Measurements from ENCODE around the gene NCKAP5L. TPM values are rescaled to one million over a fixed set of nuclear protein-coding genes. Genes with fewer than 3 reads are reported as not detected.

The NCKAP5L gene
- polyA plus RNA-seq, 2 of the 4 experiments (the other 2 are of a cell fraction): 3.0 to 8.5 TPM

DNA sequence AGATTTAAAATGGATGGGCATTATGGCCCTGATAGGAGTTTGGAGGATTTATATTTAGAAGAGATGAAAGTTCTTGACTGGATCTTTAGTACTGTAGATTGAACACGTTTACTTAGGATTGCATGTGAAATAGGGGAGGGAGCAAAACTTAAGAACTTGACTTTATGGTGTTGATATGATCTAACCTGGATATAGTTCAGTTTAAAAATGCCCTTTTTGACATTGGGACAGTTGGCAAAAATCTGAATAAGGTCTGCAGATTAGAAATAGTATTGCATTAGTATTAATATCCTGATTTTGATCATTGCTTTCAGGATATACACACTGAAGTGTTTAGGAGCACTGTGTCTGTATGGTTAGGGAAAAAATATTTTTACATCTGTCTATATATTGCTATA is 77.2 kb downstream of the NCKAP5L start:
- ATAC-seq: no peak
- POLR2A ChIA-PET: interaction anchor here (1.6 to 2.5 kb wide), 1 partner anchor 10 kb away, joined by 10 to 14 read pairs; the partner anchor contains the start of gene TMBIM6
- peak overlapping the region; percentile 51; the same call in 2 of the 3 replicates for H3K4me2 ChIP-seq

DNA sequence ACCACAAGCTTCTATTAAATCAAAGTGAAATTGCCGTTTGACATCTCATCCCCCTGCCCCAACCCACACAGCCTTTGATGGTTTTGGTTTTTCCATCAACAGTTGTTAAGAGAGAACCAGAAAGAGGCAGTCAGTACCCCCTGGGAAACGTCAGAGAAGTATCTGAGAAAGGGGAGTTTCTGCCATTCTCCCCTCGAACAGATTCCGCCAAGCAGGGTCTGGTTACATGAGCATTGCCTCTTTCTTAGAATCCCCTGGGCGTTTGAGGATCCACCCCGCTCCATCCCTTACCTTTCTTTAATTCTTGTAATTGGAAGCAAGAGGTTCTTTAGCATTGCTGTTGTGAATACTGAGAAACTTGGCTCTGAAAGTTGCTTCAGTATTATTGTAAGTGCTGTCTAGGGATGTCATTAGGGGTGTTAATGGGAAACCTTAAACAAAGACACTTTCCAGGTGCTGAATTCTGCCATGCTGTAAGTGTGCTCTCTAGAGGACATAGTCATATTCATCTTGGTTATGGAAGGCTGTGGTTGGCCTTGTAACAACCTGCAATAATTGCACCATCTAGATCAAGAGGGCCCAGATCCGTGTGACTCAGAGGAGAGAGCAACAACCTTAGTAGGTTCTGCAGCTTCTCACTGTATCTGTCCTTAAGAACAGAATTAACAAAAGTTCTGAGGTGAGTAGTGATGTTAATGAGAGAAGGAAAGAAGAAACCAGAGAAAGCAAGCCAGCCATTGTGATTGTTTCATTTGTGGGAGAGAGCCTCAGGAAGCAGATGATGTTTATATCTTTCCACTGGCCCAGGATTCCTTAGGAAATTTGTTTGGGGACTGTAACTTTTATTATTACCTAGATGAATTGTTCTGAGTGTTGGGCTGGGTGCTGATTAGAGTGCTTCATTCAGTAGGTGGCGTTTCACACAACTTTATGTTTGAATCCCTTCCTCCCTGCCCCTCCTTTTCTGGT is 77.9 kb downstream of the NCKAP5L start:
- H3K9me3 ChIP-seq: no peaks in the 10 kb centered on the region
- ATAC-seq: peak; percentile 71 to 91
- 80% methylated on average over 8 of the region's 8 CpGs for WGBS (ENCODE audit: missing lambda C conversion rate)
- H3K4me3 ChIP-seq: no peak overlapping the region
- POLR2A ChIA-PET: interaction anchor here (1.6 kb wide), 1 partner anchor 9 kb away, joined by 14 read pairs; the partner anchor contains the start of gene TMBIM6
- CTCF ChIA-PET: interaction anchor here (0.7 to 2.5 kb wide), 7 partner anchors 9 to 236 kb away, joined by 3 to 17 read pairs (median 4); partner anchors contain the start of gene TMBIM6
- TF ChIP-seq ZNF302 (CRISPR knock-in tag; IDR thresholded peaks at IDR 0.05): no peak
- no peak for TF ChIP-seq TFCP2L1 (CRISPR knock-in tag; IDR thresholded peaks at IDR 0.05)
- TF ChIP-seq MAFK (IDR thresholded peaks at IDR 0.05; ENCODE audit: partially characterized antibody): no peak
- no peak for TF ChIP-seq HOXA7 (CRISPR knock-in tag; IDR thresholded peaks at IDR 0.05)
- TF ChIP-seq RFX5 (IDR thresholded peaks at IDR 0.05): no peak
- TF ChIP-seq, protein P1, sequence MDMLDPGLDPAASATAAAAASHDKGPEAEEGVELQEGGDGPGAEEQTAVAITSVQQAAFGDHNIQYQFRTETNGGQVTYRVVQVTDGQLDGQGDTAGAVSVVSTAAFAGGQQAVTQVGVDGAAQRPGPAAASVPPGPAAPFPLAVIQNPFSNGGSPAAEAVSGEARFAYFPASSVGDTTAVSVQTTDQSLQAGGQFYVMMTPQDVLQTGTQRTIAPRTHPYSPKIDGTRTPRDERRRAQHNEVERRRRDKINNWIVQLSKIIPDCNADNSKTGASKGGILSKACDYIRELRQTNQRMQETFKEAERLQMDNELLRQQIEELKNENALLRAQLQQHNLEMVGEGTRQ (IDR thresholded peaks at IDR 0.05): no peak
- TF ChIP-seq, protein P2, sequence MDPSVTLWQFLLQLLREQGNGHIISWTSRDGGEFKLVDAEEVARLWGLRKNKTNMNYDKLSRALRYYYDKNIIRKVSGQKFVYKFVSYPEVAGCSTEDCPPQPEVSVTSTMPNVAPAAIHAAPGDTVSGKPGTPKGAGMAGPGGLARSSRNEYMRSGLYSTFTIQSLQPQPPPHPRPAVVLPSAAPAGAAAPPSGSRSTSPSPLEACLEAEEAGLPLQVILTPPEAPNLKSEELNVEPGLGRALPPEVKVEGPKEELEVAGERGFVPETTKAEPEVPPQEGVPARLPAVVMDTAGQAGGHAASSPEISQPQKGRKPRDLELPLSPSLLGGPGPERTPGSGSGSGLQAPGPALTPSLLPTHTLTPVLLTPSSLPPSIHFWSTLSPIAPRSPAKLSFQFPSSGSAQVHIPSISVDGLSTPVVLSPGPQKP (IDR thresholded peaks at IDR 0.05; ENCODE audit: low read depth, low read length): no peak
- TF ChIP-seq JUNB (IDR thresholded peaks at IDR 0.05): no peak
- TF ChIP-seq, protein P3, sequence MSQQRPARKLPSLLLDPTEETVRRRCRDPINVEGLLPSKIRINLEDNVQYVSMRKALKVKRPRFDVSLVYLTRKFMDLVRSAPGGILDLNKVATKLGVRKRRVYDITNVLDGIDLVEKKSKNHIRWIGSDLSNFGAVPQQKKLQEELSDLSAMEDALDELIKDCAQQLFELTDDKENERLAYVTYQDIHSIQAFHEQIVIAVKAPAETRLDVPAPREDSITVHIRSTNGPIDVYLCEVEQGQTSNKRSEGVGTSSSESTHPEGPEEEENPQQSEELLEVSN (IDR thresholded peaks at IDR 0.05; ENCODE audit: borderline replicate concordance, low read depth): no peak
- no peak for TF ChIP-seq SMC3 (IDR thresholded peaks at IDR 0.05)
- TF ChIP-seq GATA3 (IDR thresholded peaks at IDR 0.05; ENCODE audit: borderline replicate concordance): no peak
- TF ChIP-seq NFE2L2 (conservative IDR thresholded peaks at IDR 0.05; ENCODE audit: low read length): no peak
- no peak for TF ChIP-seq HEYL (CRISPR knock-in tag; IDR thresholded peaks at IDR 0.05)
- TF ChIP-seq POLR2AphosphoS2 (conservative IDR thresholded peaks at IDR 0.05; ENCODE audit: low read length): no peak
- TF ChIP-seq MAZ (IDR thresholded peaks at IDR 0.05; ENCODE audit: borderline replicate concordance, low read depth, low read length): no peak
- TF ChIP-seq POLR2A (IDR thresholded peaks at IDR 0.05; ENCODE audit: low read length): no peak
- TF ChIP-seq TP53 (CRISPR knock-in tag; IDR thresholded peaks at IDR 0.05): no peak
- TF ChIP-seq, protein P4, sequence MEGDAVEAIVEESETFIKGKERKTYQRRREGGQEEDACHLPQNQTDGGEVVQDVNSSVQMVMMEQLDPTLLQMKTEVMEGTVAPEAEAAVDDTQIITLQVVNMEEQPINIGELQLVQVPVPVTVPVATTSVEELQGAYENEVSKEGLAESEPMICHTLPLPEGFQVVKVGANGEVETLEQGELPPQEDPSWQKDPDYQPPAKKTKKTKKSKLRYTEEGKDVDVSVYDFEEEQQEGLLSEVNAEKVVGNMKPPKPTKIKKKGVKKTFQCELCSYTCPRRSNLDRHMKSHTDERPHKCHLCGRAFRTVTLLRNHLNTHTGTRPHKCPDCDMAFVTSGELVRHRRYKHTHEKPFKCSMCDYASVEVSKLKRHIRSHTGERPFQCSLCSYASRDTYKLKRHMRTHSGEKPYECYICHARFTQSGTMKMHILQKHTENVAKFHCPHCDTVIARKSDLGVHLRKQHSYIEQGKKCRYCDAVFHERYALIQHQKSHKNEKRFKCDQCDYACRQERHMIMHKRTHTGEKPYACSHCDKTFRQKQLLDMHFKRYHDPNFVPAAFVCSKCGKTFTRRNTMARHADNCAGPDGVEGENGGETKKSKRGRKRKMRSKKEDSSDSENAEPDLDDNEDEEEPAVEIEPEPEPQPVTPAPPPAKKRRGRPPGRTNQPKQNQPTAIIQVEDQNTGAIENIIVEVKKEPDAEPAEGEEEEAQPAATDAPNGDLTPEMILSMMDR (IDR thresholded peaks at IDR 0.05): no peak
- peak overlapping the region; percentile 63 to 78 for H3K27ac ChIP-seq
- peak in 1 of 2 experiments; percentile 49 for DNase-seq (ENCODE audit: low read depth in 1 of 2, low spot score in 1 of 2)
- peaks cover 21% of the 10 kb centered on the region for H3K4me1 ChIP-seq
- no peak for FAIRE-seq
- H3K4me2 ChIP-seq: peak overlapping the region; percentile 51

More for the DNA sequence above, 77.2 kb downstream of the NCKAP5L start:
- peak; percentile 57; the same call in 1 of the 2 replicates for TF ChIP-seq HOXA7 (CRISPR knock-in tag; IDR thresholded peaks at IDR 0.05)
- TF ChIP-seq, protein P3 (IDR thresholded peaks at IDR 0.05; ENCODE audit: borderline replicate concordance, low read depth): no peak
- CTCF ChIA-PET: interaction anchor here (1.0 to 1.8 kb wide), 3 partner anchors 9 to 22 kb away, joined by 3 to 10 read pairs (median 7); partner anchors contain the start of gene TMBIM6
- DNase-seq (ENCODE audit: low read depth in 1 of 2, low spot score in 1 of 2): no peak
- Histone ChIP-seq H3K27ac (peak overlapping the region; percentile 63 to 78; a peak in 5 of 6 replicates), H3K4me3 (no peak overlapping the region), H3K9me3 (no peaks in the 10 kb centered on the region), H3K4me1 (peaks cover 21% of the 10 kb centered on the region)
- no peak for FAIRE-seq
- WGBS (ENCODE audit: missing lambda C conversion rate): 75% methylated on average over 1 of the region's 1 CpG

Measured in A549 (cell line).